CD4-positive, alpha-beta T cell treated with Interleukin-10 for 1 hour (primary cell): ENCODE measurements around the gene OSM.
"Not testable (repeated sequence)": the region's sequence is repeated elsewhere in the genome, so short reads cannot be mapped to it uniquely, and the experiment has no call there.

Source experiments
- DNase-seq: peaks from one replicate; pipeline ENCODE4 v3.0.0-alpha.2; 2020

OSM gene

DNA sequence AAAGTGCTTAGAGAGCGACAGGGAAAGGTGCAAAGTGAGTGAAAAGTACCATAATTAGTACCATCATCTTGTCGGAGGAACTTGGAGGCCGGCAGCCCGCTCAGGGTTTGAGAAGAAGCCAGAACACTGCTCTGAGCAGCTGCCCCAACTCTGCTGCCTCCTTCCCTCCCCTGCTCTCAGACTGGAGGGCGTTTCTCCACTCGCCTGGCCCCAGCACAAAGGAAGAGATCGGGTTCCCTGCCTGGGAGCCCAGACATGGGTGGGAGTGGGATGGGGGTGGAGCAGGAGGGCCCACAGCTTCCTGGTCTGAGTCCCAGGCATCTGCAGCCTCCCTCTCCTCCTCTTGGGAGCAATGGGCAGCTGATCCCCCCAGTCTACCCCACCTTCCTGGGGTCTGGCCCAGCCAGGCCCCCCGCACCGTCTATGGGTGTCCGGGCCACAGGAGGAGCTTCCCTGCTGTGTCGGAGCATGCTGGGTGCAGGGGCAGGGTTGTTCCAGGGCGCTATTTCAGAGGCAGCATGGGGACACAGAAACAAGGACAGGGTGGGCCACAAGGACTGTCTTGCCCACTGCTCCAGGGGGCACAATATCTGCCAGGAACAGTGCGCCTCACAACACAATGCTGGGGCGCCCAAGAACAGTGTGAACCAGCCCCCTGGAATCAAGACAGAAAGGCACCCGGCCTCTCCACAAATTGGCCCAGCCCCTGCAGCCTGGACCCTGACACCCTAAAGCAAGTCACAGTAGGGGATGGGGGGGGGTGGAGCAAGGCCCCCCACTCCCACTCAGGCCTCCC is 24.9 kb downstream of the OSM start:
- no peak for DNase-seq

DNA sequence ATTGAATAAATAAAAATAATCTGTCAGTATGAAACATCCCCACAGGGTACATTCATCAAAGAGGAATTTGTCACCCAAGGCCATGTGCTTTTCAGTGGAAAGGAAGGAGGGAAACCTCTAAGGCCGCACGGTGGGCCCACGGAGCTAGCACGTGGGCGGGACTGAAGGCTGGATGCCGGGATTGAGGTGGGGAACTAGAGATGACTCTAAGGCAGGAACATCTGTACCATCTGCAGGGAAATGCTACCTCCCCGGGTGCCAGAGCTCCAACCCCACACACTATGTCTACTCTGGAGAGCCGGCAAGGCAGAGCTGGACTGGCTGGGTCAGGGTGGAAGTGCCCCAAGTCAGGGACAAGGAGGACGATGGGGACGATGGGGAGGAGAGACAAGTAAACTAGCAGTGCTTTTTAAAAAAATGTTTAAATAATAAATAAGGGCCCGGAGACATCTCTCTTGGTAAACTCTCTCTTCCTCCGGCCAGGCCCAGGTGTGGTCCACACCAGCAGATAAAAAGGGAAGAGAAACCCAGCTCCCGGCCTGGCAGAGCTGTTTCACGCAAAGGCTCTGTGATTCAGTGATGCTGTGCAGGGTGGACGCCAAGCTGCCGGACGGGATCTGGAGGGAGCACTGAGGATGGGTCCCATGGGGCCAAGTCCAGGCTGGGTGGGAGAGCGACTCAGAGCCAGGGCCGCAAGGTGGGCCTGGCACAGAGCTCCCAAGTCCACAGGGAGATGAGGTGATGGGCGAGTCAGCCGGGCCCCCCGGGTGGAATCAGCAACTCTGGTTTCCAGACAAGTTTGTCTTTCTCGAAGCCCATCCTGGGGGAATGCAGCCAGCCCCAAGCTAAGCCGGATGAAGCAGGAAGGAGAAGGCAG is 25.9 kb downstream of the OSM start:
- DNase-seq, result no peak

DNA sequence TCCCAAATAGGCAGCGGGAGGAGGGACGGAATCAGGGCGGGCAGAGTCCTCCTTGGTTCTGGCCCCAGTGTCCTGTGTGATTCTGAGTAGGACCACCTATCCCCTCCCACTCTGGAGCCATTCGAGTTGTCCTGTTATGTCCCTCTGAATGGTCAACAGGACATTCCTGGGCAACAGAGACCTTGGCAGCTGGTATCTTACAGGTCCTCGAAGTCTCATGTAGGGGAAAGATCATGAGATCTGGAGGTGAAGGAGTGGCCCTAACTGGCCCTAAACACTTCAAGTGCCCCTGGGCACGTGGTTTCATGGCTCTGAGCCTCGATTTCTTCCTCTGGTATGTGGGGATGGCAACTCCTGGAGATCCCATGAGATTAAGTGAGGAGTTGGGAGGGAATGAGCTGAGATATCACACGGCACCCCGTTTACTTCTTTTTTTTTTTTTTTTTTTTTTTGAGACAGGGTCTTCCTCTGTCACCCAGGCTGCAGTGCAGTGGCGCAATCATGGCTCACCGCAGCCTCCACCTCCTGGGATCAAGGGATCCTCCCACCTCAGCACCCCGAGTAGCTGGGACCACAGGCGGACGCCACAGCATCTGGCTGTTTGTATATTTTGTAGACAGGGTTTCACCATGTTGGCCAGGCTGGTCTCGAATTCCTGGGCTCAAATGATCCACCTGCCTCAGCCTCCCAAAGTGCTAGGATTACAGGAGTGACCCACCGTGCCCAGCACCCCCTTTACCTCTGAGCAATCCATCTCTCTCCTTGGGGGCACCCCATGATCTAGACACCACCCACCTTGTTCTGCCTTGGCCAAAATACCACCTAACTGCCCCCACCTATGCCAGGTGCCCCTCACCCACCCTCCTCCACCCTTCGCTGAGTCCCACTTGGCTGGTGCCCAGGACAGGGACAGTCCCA is 26.9 kb downstream of the OSM start:
- DNase-seq, result no peak

DNA sequence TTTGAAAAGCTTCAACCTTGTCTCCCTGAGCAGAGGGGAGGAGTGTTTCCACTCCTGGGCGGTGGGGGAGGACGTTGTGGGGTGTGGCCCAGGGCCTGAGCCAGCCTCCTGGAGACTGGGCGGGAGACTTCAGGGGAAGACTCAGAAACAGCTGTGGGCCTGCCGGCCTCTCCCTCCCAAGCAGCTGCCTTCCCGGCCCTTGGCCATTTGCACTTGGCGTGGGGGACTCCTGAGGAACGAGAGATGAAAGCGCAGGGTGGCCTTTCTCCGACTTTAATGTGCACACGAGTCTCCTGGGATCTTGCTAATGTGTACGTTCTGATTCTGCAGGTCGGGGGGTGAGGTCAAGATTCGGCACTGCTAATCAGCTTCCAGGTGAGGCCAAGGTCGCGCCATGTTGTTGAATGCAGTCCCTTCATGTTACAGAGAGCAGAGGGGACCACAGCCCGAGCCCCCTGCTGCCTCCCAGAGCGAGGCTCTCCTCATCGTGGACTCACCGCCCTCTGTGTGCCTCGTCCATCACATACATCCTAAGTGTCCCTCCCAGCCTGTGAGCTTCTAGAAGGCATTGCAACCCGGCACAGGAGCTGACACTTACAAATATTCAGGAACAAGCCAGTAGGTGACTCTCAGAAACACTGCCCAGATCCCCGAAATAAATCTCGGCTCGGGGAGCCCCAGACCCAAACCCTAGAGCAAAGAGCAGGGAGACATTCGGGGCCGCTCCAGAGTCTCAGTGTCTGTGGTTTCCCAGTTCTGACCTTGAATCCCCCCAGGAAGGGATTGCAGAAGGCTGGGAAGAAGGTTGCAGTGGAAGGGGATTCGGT is 27.8 kb downstream of the OSM start:
- DNase-seq, result no peak

DNA sequence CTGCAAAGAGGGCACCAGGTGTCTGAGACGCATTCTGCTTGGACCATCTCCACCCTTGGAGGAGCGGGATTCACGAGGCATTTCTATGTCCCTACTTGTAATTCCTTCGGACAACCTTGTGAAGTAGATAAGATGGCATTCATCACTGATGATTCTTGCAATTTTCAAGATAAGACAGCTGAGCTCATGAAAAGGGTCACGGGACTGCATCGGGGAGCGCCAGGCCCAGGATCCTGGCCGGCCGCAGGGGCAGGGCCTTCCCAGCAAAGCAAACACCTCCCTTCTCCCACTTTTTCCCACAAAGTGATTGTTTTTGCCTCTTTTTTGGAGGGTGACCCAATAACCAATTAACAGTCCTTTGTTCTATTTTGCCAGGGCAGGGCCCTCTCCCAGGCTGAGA is 28.5 kb downstream of the OSM start:
- DNase-seq, result no peak

DNA sequence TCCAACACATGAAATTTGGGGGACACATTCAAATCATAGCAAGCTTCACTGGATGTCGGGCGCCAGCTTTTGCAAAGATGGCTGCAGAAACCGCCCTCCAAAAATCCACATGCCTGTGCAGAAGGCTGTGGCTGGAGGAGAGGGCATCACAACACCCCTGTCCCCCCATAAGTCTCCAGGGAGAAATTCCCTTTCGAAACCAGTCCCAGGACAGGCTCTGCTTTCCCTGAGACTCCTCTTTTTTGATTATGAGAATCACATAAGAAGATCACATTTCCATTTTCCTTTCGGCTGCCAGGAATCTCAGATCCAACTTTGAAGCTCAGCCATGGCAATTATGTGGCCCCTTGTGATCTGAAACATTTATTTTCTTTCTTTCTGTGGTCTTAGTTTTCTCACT is 29.8 kb downstream of the OSM start:
- DNase-seq, result no peak

DNA sequence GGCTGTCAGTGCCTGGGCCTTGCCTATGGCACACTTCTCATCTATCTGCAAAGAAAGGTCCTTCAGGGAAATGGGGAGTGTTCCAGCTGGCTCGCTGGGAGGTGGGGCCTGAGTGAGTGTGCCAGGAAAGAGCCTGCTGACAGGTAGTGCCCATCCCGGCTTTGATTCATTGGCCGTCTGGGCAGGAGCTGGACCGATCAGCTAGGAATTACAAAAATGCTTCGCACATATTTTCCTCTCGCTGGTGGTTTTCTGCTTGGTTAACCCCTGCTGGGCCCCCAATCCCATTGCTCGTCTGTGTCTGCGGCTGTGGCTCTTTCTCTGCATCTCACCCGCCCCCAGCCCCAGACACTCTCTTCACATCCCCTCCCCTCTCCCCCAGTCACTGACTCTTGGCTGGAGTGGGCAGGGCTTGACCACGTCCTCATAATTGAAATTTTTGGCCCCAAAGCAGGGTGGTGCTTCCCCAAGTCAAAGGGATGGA is 30.9 kb downstream of the OSM start:
- DNase-seq, result no peak

DNA sequence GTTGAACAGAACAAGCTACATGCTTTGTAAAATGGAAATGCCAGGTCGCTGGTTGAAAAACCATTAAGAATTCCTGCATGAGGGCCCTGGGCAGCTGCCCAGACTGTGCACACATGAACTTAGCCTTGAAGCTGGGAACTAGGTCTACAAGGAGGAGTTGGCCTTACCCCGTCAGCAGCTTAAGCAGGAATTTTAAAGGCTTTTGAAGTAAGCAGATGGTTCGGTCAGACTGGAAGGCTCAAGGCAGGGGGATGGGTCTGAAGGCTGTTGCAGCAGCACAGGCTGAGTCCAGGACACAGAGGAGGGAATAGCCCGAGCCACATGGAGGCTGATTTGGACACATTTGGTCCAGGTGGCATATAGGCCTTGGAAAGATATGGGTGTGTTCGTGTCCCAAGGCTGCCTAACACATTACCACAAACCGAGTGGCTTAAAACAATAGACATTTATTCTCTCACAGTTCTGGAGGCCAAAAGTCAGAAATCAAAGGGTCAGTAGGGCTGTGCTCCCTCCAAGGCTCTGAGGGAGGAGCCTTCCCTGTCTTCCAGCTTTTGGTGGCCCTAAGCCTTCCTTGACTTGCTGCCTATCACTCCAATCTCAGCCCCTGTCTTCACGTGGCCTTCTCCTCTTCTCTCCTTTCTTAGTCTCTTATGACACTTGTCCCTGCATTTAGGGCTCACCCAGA is 31.7 kb downstream of the OSM start:
- DNase-seq, result no peak

DNA sequence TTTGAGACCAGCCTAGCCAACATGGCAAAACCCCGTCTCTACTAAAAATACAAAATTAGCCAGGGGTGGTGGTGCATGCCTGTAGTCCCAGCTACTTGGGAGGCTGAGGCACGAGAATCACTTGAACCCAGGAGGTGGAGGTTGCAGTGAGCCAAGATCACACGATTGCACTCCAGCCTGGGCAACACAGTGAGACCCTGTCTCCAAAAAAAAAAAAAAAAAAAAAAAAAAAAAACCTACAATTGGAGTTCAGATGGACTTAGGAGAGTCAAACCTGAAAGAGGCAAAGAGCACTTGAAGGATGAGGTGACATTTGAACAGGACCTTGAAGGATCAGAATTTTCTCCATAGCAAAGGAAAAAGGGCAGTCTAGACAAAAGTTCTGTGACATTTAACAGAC is 32.3 kb downstream of the OSM start:
- not testable (repeated sequence) for DNase-seq

DNA sequence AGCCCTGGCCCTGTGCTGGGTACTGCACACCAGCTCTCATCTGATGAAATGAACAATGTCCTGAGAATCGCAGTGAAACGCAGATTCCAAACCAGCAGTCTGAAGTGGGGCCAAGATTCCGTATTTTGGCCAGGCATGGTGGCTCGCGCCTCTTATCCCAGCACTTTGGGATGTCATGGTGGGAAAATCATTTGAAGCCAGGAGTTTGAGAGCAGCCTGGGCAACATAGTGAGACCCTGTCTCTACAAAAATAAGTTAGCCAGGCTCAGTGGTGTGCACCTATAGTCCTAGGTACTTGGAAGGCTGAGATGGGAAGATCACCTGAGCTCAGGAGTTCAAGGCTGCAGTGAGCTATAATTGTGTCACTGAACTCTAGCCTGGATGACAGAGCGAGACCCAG is 33.1 kb downstream of the OSM start:
- DNase-seq, result no peak

DNA sequence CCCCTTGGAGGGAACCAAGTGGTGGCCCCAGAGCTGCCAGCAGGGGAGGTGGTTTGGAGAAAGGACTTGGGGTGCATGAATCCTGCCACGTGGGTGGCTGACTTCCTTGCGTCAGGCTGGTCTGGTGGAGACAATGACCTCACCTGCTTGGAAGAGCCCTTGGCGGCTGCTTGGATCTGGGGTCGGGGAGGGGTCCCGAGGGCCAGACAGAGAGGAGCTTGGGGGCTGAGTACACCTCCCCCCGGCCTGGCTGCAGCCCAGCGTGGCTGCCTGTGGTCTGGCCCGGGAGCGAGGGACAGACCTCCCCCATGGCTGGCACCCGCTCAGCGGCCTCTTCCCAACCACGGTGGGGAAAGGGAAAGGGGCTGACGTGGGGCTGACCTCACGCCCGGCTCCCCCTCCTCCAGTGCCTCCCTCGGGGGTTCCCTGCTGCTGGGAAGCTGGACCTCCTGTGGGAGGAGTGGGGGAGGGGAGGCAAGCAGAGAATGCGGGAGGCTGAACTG is 33.9 kb downstream of the OSM start:
- DNase-seq, result no peak

DNA sequence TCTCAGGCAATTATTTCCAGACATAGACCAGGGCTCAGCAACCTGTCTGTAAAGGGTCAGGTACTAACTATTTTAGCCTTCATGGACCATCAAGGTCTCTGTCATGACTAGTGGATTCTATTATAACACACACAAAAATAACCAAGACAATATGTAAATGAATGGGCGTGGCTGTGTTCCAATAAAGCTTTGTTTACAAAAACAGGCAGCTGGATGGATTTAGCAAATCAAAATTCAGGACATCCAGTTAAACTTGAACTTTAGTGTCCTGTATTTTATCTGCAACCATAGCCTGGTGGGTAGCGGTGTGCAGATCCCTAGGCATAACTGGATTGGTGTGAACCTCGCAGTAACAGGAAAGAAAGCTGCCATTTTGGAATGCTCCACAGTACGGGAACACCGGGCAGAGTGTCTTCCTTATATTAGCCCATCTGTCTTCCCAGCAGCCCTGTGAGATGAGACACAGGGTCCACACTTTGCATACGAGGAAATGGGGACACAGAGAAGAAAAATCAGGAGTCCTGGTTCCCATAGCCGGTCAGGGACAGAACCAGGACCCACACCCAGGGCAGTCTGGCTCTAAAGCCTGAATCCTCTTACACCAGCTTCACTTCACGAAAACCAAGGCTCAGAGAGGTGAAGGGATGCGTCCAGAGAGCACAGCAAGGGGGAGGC is 35.7 kb downstream of the OSM start:
- no peak for DNase-seq

DNA sequence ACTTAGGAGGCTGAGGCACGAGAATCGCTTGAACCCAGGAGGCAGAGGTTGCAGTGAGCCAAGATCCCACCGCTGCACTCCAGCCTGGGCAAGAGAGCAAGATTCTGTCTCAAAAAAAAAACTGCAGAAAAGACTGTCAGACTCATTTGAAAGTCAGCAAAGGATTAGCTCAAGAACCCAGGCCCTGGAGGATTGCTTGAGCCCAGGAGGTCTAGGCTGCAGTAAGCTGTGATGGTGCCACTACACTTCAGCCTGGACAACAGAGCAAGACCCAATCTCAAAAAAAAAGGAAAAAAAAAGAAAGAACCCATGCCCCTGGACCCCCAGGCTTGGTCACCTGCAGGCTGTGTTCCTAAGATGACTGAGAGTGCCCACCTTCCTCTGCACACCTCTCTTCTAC is 36.3 kb downstream of the OSM start:
- no peak for DNase-seq

DNA sequence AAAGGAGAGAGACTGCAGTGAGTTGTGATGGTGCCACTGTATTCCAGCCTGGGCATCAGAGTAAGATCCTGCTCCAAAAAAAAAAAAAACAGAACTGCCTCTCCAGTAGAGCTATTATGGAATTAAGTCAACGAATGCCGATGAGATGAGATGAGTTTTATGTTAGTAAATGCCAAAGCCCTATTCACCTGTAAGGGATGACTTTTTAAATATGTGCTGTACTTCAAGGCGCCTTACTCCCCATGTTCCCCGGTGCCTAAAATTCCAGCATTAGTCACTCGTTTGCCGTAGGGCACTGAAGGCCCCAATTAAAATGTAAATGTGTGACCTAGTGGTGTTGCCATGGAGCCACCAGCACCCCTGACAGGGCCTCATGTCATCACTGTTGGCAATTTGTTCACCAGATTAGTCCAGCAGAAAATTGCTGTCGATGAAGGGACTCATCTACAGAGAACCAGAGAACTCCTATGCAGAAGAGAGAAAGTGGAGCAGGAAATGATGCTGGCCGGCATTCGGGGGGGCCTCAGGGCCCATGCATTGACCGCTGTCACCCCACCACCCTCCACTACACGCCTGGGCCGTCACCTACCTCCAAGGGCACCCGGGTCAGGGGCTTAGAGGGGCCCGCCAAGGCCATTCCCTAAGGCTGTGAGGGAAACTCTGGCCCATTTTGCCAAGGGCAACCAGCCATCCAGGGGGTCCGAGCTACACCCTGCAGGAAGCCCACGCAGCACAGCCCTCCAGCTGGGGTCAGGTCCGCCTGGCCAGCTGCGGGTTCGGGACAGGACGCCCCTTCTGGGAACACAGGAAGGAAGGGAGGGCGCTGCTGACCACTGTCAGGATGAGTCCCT is 37.9 kb downstream of the OSM start:
- DNase-seq, result no peak

DNA sequence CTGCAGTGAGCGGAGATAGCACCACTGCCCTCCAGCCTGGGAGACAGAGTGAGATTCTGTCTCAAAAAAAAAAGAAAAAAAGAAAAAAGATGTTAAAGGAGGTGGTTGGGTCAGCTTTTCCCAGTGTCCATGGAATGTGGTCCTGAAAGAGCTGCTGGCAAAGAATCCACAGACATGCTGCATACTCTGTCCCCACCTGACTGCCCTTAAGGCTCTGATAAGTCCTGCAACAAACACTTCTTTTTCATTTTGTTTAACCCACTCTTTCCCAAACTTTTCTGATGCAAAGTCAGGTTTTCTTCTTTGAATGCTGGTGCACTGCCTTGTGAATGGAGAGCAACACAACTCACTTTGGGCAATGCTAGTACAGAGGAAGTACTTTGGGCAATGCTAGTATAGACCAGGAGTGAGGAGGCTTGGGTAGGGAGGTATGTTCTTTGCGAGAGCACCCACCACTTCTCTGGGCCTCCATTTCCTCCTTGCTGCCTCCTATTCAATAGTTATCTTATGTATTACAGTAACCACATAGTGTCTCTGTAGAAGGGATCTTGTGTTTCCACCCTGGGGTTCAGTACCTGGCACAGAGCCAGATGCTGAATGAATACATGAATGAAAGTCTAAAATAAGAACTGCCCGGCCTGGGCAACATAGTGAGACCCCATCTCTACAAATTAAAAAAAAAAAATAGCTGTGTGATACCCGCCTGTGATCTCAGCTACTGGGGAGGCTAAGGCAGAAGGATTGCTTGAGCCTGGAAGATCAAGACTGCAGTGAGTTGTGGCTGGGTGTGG is 39.0 kb downstream of the OSM start:
- DNase-seq, result no peak

DNA sequence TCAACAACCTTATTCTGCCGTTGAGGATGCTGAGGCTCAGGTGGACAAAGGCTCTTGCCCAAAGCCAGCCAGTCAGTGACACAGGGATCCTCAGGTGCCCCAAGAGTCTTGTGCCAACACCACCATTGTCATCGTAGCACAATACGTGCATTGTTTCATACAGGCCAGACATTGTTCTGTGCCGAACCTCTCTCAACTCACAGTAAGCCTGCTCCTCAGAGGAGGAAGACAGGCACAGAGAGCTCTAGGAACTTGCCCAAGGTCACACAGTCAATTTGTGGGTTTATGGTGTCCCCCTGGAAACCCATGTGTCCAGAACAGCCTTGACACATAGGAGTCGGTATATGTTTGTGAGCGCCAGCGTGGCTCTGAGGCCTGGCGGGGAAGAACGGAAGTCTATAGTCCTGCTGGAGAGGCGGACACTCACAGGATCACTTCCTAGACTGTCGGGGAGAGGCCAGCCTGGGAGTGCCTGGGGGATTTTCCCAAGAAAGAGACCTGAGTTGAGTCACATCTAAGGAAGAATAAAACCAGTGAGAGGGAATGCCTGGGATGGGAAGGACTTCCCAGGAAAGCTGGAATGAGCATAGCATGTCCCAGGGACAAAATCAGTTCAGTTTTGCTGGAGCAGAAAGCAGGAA is 40.3 kb downstream of the OSM start:
- DNase-seq, result no peak

DNA sequence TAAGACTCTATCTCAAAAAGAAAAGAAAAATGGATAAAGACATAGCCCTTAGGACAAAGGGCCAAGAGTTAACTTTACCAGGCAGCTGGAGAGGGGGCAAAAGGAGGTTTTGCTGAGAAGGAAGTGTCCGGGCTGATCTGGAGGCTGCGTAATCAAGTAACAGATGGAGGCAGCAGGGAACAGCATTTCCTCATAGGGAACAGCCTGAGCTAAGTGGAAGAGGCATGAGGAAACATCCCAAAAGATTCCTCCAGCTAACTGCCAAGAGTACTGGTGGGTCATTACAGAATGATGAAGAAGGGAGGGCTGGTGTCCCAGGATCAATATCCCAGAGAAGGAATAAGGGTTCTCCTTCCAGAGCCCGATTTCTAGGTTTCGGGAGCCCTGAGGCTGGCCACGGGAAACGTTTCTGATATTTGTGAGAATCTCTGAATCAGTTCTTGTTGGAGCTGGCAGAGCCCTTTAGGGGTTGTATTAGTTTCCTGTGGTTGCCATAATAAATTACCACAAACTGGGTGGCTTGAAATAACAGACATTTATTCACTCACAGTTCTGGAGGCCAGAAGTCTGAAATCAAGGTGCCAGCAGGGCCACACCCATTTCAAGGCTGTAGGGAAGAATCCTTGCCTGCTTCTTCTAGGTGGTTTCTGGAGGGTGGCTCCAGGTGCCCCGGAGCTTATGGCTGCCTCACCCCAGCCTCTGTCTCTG is 41.3 kb downstream of the OSM start:
- DNase-seq, result no peak
